H1 (cell line): ENCODE measurements around the gene DNAJC6.

Experiments
- EZH2 ChIP-seq: fragments of 200-600 bp; sonication (generic); IDR thresholded peaks from 2 replicates; pipeline ENCODE4 v1.7.1; 2012; ENCODE audit warnings: low read depth, mild to moderate bottlenecking, moderate library complexity, low read length, inconsistent platforms; ENCODE audit not compliant: severe bottlenecking
- JUND ChIP-seq: IDR thresholded peaks from 2 replicates; pipeline ENCODE4 v1.6.1; 2011; ENCODE audit warnings: mild to moderate bottlenecking, improper control_type of control experiment, low read length
- MAFK ChIP-seq: IDR thresholded peaks from 2 replicates; pipeline ENCODE4 v1.6.1; 2012; ENCODE audit warnings: low read depth, mild to moderate bottlenecking, improper control_type of control experiment, low read length
- POLR2A ChIP-seq, 2 experiments: IDR thresholded peaks; 1 replicate in 1 of 2; 2 replicates in 1 of 2; pipeline ENCODE4 v1.6.1; 2011; ENCODE audit warnings: low read depth in 2 of 2, low read length in 2 of 2, mild to moderate bottlenecking in 2 of 2; ENCODE audit errors: control extremely low read depth in 1 of 2
- POLR2AphosphoS5 ChIP-seq: IDR thresholded peaks from 2 replicates; pipeline ENCODE4 v1.6.1; 2011; ENCODE audit warnings: low read depth, low read length
- RAD21 ChIP-seq, 2 experiments: IDR thresholded peaks in 1 of 2; conservative IDR thresholded peaks in 1 of 2; 2 replicates each; pipeline ENCODE4 v1.6.1; 2011; ENCODE audit warnings: low read depth in 2 of 2, low read length in 2 of 2, improper control_type of control experiment in 1 of 2, inconsistent platforms in 1 of 2, mild to moderate bottlenecking in 1 of 2, moderate library complexity in 1 of 2
- SIN3A ChIP-seq, 2 experiments: IDR thresholded peaks in 1 of 2; conservative IDR thresholded peaks in 1 of 2; 2 replicates each; pipeline ENCODE4 v1.6.1; 2011 to 2012; ENCODE audit warnings: low read length in 2 of 2, improper control_type of control experiment in 1 of 2, low read depth in 1 of 2, mild to moderate bottlenecking in 1 of 2
- SIX5 ChIP-seq: IDR thresholded peaks from 2 replicates; pipeline ENCODE4 v1.6.1; 2011; ENCODE audit warnings: mild to moderate bottlenecking, low read depth, low read length
- TF ChIP-seq, protein P1 (sequence below), 3 experiments: IDR thresholded peaks; 1 replicate in 2 of 3; 2 replicates in 1 of 3; pipeline versions ENCODE4 v1.5.1 to v1.6.1; 2011; ENCODE audit warnings: low read length in 3 of 3, mild to moderate bottlenecking in 3 of 3, inconsistent platforms in 2 of 3, low read depth in 1 of 3, moderate library complexity in 1 of 3; ENCODE audit not compliant: insufficient read depth in 1 of 3; ENCODE audit errors: control extremely low read depth in 1 of 3

DNA sequence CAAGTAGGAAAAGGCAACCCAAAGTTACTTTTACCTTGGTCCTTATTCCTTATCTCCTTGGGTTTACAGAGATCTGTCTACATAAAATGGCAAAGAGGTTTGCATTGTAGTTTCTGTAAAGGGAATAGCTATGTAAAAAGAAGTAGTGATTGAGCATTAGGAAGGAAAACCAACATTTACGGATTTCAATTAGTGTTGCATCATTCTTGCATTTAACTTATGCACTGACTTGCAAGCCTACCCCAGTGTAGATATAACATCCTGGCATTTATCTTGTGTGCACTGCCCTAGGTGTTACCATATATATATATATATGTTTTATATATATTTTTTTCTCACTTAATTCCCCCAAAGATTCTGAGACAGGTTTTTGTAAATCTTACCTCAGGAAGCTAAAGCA lies 107.4 kb downstream of the DNAJC6 start:
- TF ChIP-seq, protein P1, sequence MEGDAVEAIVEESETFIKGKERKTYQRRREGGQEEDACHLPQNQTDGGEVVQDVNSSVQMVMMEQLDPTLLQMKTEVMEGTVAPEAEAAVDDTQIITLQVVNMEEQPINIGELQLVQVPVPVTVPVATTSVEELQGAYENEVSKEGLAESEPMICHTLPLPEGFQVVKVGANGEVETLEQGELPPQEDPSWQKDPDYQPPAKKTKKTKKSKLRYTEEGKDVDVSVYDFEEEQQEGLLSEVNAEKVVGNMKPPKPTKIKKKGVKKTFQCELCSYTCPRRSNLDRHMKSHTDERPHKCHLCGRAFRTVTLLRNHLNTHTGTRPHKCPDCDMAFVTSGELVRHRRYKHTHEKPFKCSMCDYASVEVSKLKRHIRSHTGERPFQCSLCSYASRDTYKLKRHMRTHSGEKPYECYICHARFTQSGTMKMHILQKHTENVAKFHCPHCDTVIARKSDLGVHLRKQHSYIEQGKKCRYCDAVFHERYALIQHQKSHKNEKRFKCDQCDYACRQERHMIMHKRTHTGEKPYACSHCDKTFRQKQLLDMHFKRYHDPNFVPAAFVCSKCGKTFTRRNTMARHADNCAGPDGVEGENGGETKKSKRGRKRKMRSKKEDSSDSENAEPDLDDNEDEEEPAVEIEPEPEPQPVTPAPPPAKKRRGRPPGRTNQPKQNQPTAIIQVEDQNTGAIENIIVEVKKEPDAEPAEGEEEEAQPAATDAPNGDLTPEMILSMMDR (IDR thresholded peaks at IDR 0.05; ENCODE audit: control extremely low read depth in 1 of 3, insufficient read depth in 1 of 3, low read depth in 1 of 3, low read length in 3 of 3) = no peak
- no peak for TF ChIP-seq POLR2A (IDR thresholded peaks at IDR 0.05; ENCODE audit: control extremely low read depth in 1 of 2, low read depth in 2 of 2, low read length in 2 of 2)
- TF ChIP-seq MAFK = no peak
- TF ChIP-seq SIN3A (conservative IDR thresholded peaks at IDR 0.05 in 1 of 2, IDR thresholded peaks at IDR 0.05 in 1 of 2; ENCODE audit: low read depth in 1 of 2, low read length in 2 of 2) = no peak
- TF ChIP-seq POLR2AphosphoS5 = no peak
- no peak for TF ChIP-seq EZH2
- TF ChIP-seq SIX5 = no peak
- TF ChIP-seq RAD21 (IDR thresholded peaks at IDR 0.05 in 1 of 2, conservative IDR thresholded peaks at IDR 0.05 in 1 of 2; ENCODE audit: low read depth in 2 of 2, low read length in 2 of 2) = no peak
- no peak for TF ChIP-seq JUND
